ENCODE results near the gene TLR7.

DNA sequence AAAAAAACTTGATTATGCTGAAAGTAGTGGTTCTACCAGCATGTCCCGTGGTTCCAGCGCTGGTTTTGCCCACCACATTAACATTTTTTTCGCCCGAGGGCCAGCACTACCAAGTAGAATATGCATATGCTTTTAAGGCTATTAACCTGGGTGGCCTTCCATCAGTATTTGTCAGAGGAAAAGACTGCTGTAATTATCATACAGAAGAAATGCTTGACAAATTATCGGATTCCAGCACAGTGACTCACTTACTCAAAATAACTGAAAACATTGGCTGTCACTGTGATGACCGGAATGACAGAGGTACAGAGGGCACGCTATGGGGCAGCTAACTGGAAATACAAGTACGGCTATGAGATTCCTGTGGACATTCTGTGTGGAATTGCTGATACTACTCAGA is 41.1 kb upstream of the TLR7 start:
- TF ChIP-seq MAFK (conservative IDR thresholded peaks at IDR 0.05 in 1 of 2, IDR thresholded peaks at IDR 0.05 in 1 of 2; ENCODE audit: low read length in 2 of 2) (no peak), ARID3A (IDR thresholded peaks at IDR 0.05; ENCODE audit: low read depth, low read length) (no peak), TCF12 (IDR thresholded peaks at IDR 0.05) (no peak), TCF12 (CRISPR knock-in tag; IDR thresholded peaks at IDR 0.05) (no peak), POLR2A (IDR thresholded peaks at IDR 0.05; ENCODE audit: insufficient read depth in 1 of 2, low read depth in 2 of 2, low read length in 2 of 2) (no peak)

All from HepG2 (cell line).